Mesodermal cell (in vitro differentiated cells): ENCODE measurements around the gene ATXN7L2.

Experiments
- H3K27ac ChIP-seq: 2 replicates; pipeline ENCODE4 v1.7.0; 2013; ENCODE audit warnings: mild to moderate bottlenecking, low read depth, low read length, moderate library complexity; ENCODE audit not compliant: severe bottlenecking
- H3K36me3 ChIP-seq: 2 replicates; pipeline ENCODE4 v1.7.1; 2013; ENCODE audit warnings: mild to moderate bottlenecking, low read length, moderate library complexity; ENCODE audit not compliant: control insufficient read depth, insufficient read depth
- H3K4me1 ChIP-seq: one replicate; pipeline ENCODE4 v1.7.1; 2013; ENCODE audit warnings: mild to moderate bottlenecking, low read length; ENCODE audit not compliant: insufficient read depth, control insufficient read depth, poor library complexity, severe bottlenecking
- H3K4me3 ChIP-seq: 2 replicates; pipeline ENCODE4 v1.7.0; 2013; ENCODE audit warnings: low read length, control low read depth, mild to moderate bottlenecking; ENCODE audit not compliant: insufficient read depth, poor library complexity, severe bottlenecking; ENCODE audit errors: extremely low read depth
- H3K9me3 ChIP-seq: 2 replicates; pipeline ENCODE4 v1.7.1; 2013; ENCODE audit warnings: mild to moderate bottlenecking, low read length, moderate library complexity; ENCODE audit not compliant: control insufficient read depth
- WGBS, 2 experiments: methylation state at CpG; one replicate each; pipeline ENCODE4 v1.1.5; 2013; ENCODE audit warnings: missing lambda C conversion rate in 2 of 2; ENCODE audit not compliant: insufficient coverage in 2 of 2; 5-methylcytosine and 5-hydroxymethylcytosine counted together

Gene ATXN7L2

DNA sequence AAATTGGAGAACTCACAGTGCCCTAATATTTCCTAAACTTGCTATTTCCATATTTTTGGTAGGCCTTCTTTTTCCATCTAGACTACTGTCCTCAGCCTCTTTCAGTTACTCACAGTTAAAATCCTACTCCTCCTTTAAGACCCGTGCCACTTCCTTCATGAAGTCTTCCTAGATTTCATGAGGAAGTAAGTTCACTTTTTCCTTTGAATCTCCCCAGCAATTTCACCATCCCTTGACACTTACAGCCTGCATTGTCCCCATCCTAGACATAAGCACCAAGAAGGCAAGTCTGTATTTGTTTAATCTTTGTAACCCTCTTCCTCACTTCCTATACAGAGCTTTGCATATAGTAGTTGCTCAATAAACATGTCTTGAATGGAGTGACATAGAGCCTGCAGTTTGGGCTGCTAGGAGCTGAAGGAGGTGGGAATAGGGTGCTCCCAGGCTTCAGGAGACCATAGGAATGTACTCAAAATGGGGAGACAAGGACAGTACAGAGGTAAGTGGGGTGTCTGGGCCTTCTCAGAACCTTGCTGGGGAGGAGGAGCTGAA, 50.7 kb downstream of the ATXN7L2 start:
- Histone ChIP-seq H3K9me3 (no peaks in the 10 kb centered on the region), H3K36me3 (no peaks in the 10 kb centered on the region), H3K4me1 (peaks cover 10% of the 10 kb centered on the region), H3K27ac (no peak overlapping the region), H3K4me3 (no peak overlapping the region)
- WGBS, 2 experiments: 80 to 100% methylated on average over 1 of the region's 1 CpG

DNA sequence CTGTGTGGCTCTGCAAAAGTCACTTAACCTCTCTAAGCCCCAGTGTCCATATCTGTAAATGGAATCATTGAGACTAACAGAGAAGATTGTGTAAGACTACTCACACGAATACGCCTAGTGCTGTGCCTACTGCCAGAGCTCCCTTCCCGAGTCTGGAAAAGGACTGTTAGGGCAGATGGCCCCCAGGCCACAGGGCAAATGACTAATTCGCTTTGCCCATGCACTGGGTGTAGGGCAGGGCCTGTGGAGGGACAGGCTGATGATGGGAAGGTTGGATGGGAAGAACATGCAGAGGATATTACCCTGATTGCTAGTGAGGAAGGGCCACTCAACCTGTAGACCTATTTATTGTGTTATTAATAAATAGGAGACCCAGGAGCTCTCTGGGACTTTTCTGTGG, 51.8 kb downstream of the ATXN7L2 start:
- no peak overlapping the region for H3K27ac ChIP-seq
- WGBS, 2 experiments: 90 to 94% methylated on average over 4 of the region's 4 CpGs
- H3K4me3 ChIP-seq: no peak overlapping the region
- H3K9me3 ChIP-seq: no peaks in the 10 kb centered on the region
- no peaks in the 10 kb centered on the region for H3K36me3 ChIP-seq
- peaks cover 10% of the 10 kb centered on the region for H3K4me1 ChIP-seq

DNA sequence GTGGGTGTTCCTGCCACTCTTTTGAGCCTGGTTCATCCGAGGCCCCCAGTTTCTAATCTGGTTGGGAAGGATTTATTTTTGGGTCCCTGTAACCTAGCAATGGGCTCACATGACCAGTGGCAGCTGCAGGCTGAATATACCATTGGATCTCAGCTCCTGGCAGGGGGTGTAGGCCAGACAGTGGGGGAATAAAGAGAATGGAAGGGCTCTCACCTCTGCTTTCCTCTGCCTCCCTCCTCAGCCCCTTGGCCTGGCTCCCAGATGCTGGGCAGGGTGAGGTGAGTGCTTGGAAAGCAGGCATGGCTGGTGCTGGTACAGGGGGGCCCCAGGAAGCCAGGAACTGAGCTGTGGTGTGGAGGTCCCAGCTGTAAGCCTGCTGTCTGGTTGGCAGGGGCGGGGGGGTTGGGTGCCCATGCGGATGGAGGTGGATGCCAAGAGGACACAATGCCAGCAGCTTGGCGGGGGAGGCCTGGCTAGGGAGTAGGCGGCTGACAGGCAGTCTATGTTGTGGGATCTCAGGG, 52.3 kb downstream of the ATXN7L2 start:
- Histone ChIP-seq H3K27ac (no peak overlapping the region), H3K36me3 (no peaks in the 10 kb centered on the region), H3K4me1 (peaks cover 10% of the 10 kb centered on the region), H3K4me3 (no peak overlapping the region), H3K9me3 (no peaks in the 10 kb centered on the region)
- WGBS, 2 experiments: 92 to 94% methylated on average over 4 to 5 of the region's 5 CpGs

DNA sequence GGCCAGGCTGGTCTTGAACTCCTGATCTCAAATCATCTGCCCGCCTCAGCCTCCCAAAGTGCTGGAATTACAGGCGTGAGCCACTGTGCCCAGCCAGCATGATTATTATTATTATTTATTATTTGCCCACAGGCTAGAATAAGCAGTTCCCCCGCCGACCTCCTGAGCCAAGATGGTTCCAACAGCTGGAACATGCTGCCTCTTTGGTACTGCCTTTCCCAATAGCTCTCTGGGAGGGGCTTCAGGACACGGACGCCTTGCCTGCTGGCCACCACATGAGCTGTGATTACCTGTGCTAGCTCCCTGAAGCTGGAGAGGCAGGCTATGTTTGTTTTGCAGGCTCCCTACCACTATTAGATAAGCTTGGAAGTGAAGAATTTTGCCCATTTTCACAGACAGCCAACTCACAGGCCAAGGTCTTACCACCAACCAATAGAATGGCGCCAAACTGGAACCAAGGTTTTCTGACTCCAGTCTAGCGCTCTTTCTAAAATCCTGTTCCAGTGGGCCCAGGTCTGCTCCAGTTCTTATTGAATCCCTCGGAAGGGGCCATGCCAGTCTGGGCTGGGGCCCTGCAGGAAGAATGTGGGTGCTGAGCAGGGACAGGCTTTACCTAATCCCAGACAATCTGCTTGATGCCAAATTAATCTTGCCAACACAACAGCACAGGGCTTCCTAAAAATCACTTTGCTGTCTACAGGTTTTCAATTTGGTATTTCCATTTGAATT, 53.9 kb downstream of the ATXN7L2 start:
- Histone ChIP-seq H3K4me3 (no peak overlapping the region), H3K27ac (no peak overlapping the region), H3K36me3 (no peaks in the 10 kb centered on the region), H3K9me3 (no peaks in the 10 kb centered on the region), H3K4me1 (peaks cover under 1% of the 10 kb centered on the region)
- WGBS, 2 experiments: 94 to 100% methylated on average over 4 to 7 of the region's 9 CpGs

DNA sequence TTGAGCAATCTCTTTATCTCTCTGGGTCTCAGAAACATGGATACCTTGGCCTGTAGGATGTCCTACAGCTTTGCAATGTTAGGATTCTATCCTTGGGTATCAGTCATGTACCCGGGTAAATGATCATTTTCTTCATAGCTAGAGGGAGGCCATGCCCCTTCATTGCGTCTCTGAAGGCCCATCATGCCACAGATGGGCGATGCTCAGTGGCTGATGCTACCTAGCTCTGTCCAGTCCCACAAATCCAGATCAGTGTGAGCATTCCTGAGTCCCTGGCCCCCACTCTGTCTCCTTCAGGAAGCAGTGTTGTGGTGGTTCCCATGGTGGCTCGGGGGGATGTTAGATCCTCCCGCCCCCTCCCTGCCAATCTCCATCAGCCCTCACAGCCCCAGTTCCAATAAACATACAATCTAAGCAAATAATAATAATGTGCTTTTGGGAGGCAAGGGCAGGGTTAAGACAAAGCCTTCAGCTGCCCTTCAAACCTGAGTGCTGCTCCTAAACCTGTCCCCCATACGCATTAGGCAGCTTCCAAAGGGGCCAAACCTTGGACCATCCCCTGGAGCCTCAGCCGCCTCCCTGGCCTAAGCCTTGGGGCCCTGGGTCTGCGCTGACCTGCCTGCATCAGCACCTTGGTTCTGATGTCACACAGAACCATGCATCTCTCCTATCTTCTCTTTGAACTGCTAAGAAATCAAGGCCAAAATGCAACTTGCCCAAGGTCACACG, 55.3 kb downstream of the ATXN7L2 start:
- Histone ChIP-seq H3K27ac (no peak overlapping the region), H3K9me3 (no peaks in the 10 kb centered on the region), H3K36me3 (no peaks in the 10 kb centered on the region), H3K4me3 (no peak overlapping the region), H3K4me1 (no peaks in the 10 kb centered on the region)
- WGBS, 2 experiments: 92 to 93% methylated on average over 5 to 7 of the region's 9 CpGs

DNA sequence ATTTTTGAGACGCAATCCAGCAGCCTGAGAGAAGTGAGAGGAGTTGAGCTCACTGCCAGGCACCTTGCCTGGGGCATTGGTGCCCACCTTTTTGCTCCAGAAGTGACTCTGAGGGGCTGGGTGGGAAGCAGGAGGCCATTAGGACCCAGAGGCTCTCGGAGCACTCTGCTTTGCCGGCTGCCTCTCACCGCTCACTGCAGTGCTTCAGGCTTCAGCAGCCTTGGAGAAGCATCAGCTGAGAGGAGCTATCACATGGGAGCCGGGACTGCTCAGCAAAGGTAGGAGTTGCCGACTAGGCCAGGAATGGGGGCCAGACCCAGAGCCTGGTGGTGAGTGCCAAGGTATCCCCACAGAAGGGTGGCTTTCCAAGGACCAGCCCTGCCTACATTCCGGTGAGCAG, 56.0 kb downstream of the ATXN7L2 start, which contains the start of gene GPR61:
GPR61 (plus strand) TSS at position 197 of the 400 bp plus-strand sequence. CDS start 3,151 bp downstream, outside the sequence.
- H3K4me1 ChIP-seq: no peaks in the 10 kb centered on the region
- no peak within 1 kb of the TSS for H3K27ac ChIP-seq
- H3K9me3 ChIP-seq: no peaks in the 10 kb centered on the region
- H3K4me3 ChIP-seq: no peak within 1 kb of the TSS
- 37 to 47% methylated on average over 5 to 7 of the region's 7 CpGs for WGBS, 2 experiments
- H3K36me3 ChIP-seq: no peaks in the 10 kb centered on the region

DNA sequence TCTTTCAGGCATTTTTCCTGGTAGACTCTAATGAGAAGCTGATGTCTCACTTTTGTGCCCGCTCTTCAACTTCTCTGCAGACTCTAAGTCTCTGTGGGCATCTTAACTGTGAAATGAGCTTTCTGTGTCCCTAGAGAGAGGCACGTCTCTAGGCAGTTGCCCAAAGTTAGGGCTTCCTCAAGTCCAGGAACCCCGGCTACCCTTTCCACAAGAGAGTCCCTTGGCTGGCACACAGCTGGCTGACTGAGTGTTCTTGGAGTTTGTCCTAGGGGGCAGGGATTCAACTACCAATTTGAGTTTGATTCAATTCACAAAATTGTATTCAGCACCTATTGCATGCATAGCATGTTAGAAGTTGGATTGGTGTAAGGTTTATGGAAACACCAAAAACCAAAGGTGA, 57.4 kb downstream of the ATXN7L2 start:
- H3K4me1 ChIP-seq: no peaks in the 10 kb centered on the region
- no peak overlapping the region for H3K4me3 ChIP-seq
- WGBS, 2 experiments: 83 to 93% methylated on average over 1 to 3 of the region's 3 CpGs
- H3K36me3 ChIP-seq: no peaks in the 10 kb centered on the region
- no peak overlapping the region for H3K27ac ChIP-seq
- no peaks in the 10 kb centered on the region for H3K9me3 ChIP-seq
